Subcutaneous adipose tissue (tissue), 4 donors: ENCODE data around the gene CNRIP1. TPM values are rescaled to one million over a fixed set of nuclear protein-coding genes. Genes with fewer than 3 reads are reported as not detected.

ENCODE experiments used
- total RNA-seq, 4 donors: library from RNA; depleted of rRNA; stranded (reverse); fragments of >200 nt; gene quantifications; one replicate each; pipeline ENCODE4 v1.1.0, GENCODE V29; 2016
- TF ChIP-seq, protein P1 (sequence below): fragments of 450-650 bp; IDR thresholded peaks from one replicate; pipeline ENCODE4 v1.5.1; 2016; ENCODE audit warnings: low read depth, mild to moderate bottlenecking, control low read depth, antibody characterized with exemption, moderate library complexity

CNRIP1 gene
- total RNA-seq, 4 donors from 2014 or later = 36.2 to 59.8 (median 55.4) TPM

DNA sequence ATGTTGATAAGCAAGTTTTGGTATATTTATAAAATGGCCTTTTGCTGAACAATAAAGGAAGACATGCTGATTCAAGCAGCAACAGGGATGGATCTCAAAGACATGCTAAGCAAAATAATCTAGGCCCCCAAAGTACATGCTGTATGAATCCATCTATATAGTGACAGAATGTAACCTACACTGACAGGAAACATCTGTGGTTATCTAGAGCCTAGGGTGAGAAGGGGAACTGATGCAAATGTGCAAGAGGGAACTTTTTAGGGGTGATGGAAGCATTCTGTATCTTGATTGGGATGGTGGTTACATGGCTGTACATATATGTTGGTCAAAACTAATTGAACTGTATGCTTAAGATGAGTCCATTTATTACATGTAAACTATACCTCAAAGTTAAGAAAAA, 24.2 kb downstream of the CNRIP1 start:
- TF ChIP-seq, protein P1, sequence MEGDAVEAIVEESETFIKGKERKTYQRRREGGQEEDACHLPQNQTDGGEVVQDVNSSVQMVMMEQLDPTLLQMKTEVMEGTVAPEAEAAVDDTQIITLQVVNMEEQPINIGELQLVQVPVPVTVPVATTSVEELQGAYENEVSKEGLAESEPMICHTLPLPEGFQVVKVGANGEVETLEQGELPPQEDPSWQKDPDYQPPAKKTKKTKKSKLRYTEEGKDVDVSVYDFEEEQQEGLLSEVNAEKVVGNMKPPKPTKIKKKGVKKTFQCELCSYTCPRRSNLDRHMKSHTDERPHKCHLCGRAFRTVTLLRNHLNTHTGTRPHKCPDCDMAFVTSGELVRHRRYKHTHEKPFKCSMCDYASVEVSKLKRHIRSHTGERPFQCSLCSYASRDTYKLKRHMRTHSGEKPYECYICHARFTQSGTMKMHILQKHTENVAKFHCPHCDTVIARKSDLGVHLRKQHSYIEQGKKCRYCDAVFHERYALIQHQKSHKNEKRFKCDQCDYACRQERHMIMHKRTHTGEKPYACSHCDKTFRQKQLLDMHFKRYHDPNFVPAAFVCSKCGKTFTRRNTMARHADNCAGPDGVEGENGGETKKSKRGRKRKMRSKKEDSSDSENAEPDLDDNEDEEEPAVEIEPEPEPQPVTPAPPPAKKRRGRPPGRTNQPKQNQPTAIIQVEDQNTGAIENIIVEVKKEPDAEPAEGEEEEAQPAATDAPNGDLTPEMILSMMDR = no peak

- TF ChIP-seq, protein P1 = no peak
These were observed 24.8 kb downstream of the CNRIP1 start for GRCh38 chr2:68294913-68295312.

DNA sequence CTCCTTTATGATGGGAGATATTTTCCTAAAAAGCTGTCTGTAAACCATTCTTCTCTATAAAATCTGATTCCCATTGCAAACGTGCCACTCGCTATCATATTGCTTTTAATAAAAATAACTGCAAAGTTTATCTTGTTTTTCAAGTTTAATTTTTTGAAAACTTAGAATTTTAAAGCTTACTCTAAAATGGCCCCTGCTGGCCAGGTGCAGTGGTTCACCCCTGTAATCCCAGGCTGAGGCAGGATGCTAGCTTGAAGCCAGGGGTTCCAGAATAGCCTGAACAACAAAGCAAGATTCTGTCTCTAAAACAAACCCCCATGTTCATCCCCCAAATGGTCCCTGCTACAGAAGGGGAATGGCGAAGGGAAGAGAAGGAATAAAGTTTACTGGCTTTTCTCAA, 25.6 kb downstream of the CNRIP1 start:
- TF ChIP-seq, protein P1 = no peak

- TF ChIP-seq, protein P1 = no peak
These were observed 26.0 kb downstream of the CNRIP1 start for GRCh38 chr2:68293755-68294154.

DNA sequence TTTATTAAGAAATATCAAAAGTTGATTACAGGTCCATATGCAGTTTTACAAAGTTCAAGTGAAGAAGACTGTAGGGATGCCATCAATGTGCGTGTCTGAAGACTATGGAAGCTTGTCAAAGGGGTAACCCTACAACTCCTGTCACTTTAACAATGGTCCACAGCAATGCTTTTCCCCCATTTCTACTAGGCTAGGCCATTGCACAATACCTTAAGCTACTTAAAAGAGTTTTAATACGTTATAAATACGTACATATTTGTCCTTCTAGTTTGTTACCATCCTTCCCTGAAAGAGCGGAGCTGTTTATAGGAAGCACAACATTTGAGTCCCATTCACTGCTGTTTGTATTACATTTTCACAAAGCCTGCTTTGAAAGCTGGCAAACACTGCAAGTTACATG, 26.7 kb downstream of the CNRIP1 start:
- TF ChIP-seq, protein P1 = no peak

DNA sequence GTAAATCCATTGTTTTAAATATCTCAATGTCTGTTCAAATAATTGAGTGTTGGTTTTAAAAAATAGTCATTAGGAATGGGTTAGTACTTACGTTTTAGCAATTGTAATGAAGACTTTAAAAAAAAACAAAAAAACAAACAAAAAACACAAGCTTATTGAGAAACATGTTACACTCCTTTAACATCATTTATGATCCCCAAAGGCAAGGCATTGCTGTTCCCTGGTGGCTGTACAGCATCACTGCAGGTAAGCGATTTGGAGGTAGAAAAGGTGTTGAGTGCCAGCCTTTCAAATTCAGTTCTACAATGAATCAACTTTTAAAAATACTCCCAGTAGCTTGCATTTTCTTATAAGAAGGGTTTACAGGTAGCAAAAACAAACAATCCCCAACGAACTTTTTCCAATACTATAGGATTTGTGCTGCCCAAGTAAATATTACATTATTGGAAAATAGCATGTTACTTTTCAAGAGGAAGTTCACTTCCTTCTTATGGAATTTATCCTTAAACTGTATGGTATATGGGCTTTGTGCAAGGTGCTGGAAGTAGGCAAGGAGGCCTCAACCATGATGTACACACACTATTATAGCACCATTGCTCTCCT, 27.5 kb downstream of the CNRIP1 start:
- TF ChIP-seq, protein P1 = no peak

DNA sequence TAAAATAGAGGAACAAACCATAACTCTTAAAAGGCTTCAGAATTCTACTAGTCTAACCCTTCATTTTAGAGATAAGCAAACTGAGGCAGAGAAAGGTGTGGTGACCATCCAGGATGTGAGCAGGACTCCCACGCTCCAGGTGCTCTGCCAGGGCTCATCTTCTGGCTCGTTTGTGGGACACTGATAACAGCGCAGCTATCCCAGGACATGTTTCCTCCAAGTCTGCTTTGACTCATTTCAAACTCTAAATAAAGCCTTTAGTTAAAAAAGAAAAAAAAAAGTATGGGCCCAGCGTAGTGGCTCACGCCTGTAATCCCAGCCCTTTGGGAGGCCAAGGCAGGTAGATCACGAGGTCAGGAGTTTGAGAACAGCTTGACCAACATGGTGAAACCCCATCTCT, 28.4 kb downstream of the CNRIP1 start:
- TF ChIP-seq, protein P1 = no peak
